T1000 (cell line): ENCODE data around the gene SPTLC2.

Source experiments
- DNase-seq: peaks from one replicate; lab custom pipeline; 2025; ENCODE audit warnings: mixed read lengths; lab: John Stamatoyannopoulos, UW

The SPTLC2 gene

DNA sequence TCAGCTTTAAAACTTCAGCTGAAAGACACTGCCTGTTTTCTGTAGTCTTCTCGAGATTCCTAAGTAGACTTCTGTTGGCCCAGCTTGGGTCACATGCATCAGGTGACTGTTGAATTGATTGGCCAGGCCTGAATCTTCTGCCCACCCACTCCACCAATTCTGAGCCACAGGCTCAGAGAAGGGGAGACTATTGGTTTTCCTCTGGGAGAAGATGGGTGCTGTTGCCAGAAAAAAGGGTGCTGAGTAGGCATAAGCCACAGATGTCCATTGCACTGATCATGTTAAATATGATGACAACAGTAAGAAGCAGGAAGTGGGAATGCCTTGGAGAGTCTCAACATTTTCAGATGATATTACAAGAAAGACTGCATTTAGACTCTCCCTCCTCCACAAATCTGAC lies 6.8 kb upstream of the SPTLC2 start:
- no peak for DNase-seq

- no peak for DNase-seq
These were observed 6.0 kb upstream of the SPTLC2 start for GRCh38 chr14:77622366-77622961.

- no peak for DNase-seq
These were observed 3.9 kb upstream of the SPTLC2 start for GRCh38 chr14:77620222-77620870.

- DNase-seq, result no peak
These were observed 2.0 kb upstream of the SPTLC2 start for GRCh38 chr14:77618381-77618970.

DNA sequence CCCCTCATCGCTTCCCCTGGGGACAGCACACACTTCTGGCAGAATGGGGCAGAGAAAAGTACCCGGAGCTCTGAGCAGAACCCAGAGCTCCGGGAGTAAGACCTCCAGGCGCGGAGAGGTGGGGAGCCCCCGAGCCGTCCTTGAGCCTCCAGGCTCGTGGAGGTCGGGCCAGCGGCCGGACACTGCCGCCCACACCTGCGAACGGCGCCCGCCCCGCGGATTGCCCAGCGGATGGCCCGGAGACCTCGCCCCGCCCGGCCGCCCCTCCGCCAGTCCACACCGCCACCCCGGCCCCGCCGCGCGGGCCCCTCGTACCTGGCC lies 344 bp downstream of the SPTLC2 start:
- DNase-seq, result peak; percentile 6

- DNase-seq, result peak; percentile 6
These were observed 890 bp downstream of the SPTLC2 start for GRCh38 chr14:77615361-77616132.

DNA sequence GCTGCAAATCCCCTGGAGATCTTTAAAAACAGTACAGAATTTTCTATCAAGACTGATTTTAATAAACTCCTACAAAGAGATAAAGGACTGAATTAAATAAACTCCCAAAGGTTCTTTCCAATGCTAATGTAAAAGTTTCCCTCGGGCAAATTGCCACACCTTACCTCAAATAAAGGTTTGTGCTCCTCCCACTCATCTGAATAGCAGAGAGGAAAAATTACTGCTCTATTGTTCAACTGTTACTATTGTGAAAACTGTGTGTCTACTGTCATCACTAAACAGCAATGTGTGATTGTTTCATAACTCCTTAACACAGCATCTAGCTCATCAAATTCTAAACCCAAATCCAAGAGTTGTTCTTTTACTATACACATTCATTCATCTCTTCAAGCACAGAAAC lies 3.2 kb downstream of the SPTLC2 start:
- no peak for DNase-seq

- DNase-seq, result no peak
These were observed 4.3 kb downstream of the SPTLC2 start for GRCh38 chr14:77612011-77612620.

- DNase-seq, result no peak
These were observed 5.9 kb downstream of the SPTLC2 start for GRCh38 chr14:77610553-77610952.

GRCh38 chr14:77609922-77610321 lies 6.5 kb downstream of the SPTLC2 start:
- DNase-seq, result no peak

GRCh38 chr14:77607741-77608302 lies 8.6 kb downstream of the SPTLC2 start:
- no peak for DNase-seq

DNA sequence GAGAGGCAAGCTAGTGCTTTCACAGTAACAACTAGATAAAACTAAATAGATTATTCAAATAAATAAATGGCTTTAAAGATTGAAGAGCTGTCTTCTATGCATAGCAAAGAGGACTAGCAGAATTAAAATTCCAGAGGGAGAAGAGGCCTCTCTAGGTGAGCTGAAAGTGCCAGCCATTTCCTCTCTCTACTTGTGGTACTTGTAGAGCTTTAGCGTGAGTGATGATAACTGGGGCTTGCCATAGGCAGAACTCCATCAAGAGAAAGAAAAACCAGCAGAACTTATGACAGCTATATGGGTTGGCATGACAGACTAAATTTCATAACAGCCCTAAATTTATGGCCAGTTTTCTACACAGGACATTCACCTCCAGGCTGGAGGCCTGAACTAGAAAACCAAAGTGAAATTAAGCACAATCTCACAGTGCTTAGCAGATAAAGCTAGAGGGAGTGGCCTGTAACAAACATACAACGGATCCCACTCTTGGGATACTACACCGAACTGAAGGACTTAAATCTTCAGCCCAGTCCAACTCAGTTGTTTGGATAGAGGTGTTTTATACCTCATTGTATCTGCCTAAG lies 11.0 kb downstream of the SPTLC2 start:
- no peak for DNase-seq

- no peak for DNase-seq
These were observed 12.7 kb downstream of the SPTLC2 start for GRCh38 chr14:77603654-77604255.

GRCh38 chr14:77603031-77603430 lies 13.4 kb downstream of the SPTLC2 start:
- DNase-seq, result no peak

DNA sequence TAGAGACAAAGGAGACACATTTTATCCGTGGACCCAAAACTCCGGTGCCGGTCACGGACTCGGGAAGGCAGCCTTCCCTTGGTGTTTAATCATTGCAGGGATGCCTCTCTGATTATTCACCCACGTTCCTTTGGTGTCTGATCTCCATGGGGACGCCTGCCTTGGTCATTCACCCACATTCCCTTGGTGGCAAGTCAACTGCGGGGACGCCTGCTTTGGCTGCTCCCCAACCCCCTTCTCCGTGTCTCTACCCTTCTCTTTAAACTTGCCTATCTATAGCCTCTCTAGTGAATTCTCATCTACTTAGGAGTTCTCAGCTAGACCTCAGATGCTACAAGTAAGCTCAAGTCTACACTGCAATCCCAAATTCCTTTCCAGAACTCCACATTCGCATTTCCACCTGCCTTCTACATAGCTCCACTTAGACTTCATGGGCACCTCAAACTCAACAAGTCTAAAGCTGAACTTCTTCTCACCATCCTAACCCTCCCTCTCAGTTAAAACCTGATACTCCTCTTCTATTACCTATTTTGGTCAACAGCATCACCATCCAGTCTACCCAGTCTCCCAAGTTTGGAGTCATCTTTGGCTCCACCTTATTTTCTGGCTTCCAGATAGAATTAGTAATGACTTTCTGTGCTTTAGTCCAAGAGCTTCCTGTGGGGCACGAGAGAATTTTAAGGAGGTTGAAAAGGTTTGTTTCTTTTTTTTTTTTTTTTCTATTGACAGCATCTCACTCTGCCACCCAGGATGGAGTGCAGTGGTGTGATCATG lies 14.4 kb downstream of the SPTLC2 start:
- DNase-seq, result no peak

GRCh38 chr14:77599889-77600288 lies 16.5 kb downstream of the SPTLC2 start:
- no peak for DNase-seq

GRCh38 chr14:77598366-77599070 lies 17.9 kb downstream of the SPTLC2 start:
- no peak for DNase-seq

DNA sequence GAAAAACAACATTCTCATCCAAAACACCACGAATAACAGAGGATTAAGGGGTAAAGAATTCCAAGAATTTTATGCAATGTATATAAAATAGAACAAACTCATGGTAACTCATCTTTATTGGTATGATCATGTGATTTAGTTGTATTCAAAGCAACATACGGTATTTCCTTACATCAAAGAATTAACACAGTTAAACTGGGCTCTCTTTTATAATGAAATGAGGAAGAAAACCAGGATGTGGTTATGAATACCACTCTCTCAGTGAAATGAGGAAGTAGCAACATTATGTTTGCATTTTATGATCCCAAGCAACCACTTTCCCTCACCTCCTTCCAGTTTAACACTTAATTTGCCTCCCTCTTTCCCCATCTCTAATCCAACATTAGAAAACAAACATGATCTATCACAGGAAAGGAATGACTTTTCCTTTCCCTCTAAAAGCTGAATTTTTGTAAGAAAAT lies 22.9 kb downstream of the SPTLC2 start:
- no peak for DNase-seq

GRCh38 chr14:77590845-77591485 lies 25.5 kb downstream of the SPTLC2 start:
- DNase-seq, result no peak
